Skeletal muscle tissue (tissue), 4 donors: ENCODE results near the gene ITGA7. TPM values are rescaled to one million over a fixed set of nuclear protein-coding genes. Genes with fewer than 3 reads are reported as not detected.
A peak's percentile ranks its signal among the peaks of the same experiment; 100 is the strongest.

Source experiments
- H3K27ac ChIP-seq: one replicate; pipeline ENCODE4 v1.7.0; 2013; ENCODE audit warnings: mild to moderate bottlenecking, low read depth, low read length, inconsistent platforms
- H3K27me3 ChIP-seq, 3 donors: one replicate each; pipeline ENCODE4 v1.7.0; 2013; ENCODE audit warnings: low read length in 3 of 3; ENCODE audit not compliant: control insufficient read depth in 3 of 3, insufficient read depth in 3 of 3
- H3K36me3 ChIP-seq, 3 donors: one replicate each; pipeline ENCODE4 v1.7.0; 2013; ENCODE audit warnings: low read length in 3 of 3; ENCODE audit not compliant: control insufficient read depth in 3 of 3, insufficient read depth in 3 of 3
- H3K4me1 ChIP-seq, 3 donors: one replicate each; pipeline ENCODE4 v1.7.0; 2013; ENCODE audit warnings: low read length in 3 of 3, mild to moderate bottlenecking in 3 of 3; ENCODE audit not compliant: control insufficient read depth in 3 of 3, insufficient read depth in 3 of 3
- H3K4me3 ChIP-seq, 3 donors: one replicate each; pipeline ENCODE4 v1.7.0; 2013; ENCODE audit warnings: low read length in 3 of 3
- H3K9ac ChIP-seq, 3 donors: one replicate each; pipeline ENCODE4 v1.7.0; 2013; ENCODE audit warnings: low read length in 3 of 3, mild to moderate bottlenecking in 3 of 3, moderate library complexity in 2 of 3, low read depth in 1 of 3
- H3K9me3 ChIP-seq, 3 donors: one replicate each; pipeline ENCODE4 v1.7.0; 2013; ENCODE audit warnings: low read length in 3 of 3; ENCODE audit not compliant: control insufficient read depth in 3 of 3
- total RNA-seq: library from RNA; depleted of rRNA; stranded (reverse); fragments of >200 nt; gene quantifications from one replicate; pipeline ENCODE4 v1.2.3, GENCODE V29; 2014
- donor health status: Osteomylitis.

ITGA7 gene
- total RNA-seq, 1 donor from 2014 or later, result 123 TPM

- Histone ChIP-seq H3K9ac (peak overlapping the region; percentile 73 to 86 (median 85)), H3K4me3 (peak overlapping the region; percentile 76 to 97 (median 88)), H3K36me3 (peaks cover 0 to 2% (median 0%) of the 10 kb centered on the region in 3 donors), H3K27me3 (no peaks in the 10 kb centered on the region), H3K9me3 (no peaks in the 10 kb centered on the region), H3K4me1 (peaks cover 46 to 64% (median 50%) of the 10 kb centered on the region in 3 donors), H3K27ac (peak overlapping the region; percentile 88)
Observed at GRCh38 chr12:55711786-55712553, 4.3 kb upstream of the ITGA7 start.

GRCh38 chr12:55708695-55709233 lies 1.1 kb upstream of the ITGA7 start:
- Histone ChIP-seq H3K36me3 (peaks cover 0 to 1% (median 0%) of the 10 kb centered on the region in 3 donors), H3K27ac (peak overlapping the region; percentile 88), H3K9me3 (no peaks in the 10 kb centered on the region), H3K27me3 (no peaks in the 10 kb centered on the region), H3K4me3 (peak overlapping the region; percentile 88 to 97 (median 90)), H3K9ac (peak overlapping the region; percentile 37 to 85 (median 79)), H3K4me1 (peaks cover 49 to 65% (median 50%) of the 10 kb centered on the region in 3 donors)

GRCh38 chr12:55707219-55707671 lies 459 bp downstream of the ITGA7 start:
- Histone ChIP-seq H3K4me3 (peak overlapping the region; percentile 73 to 97 (median 90)), H3K9ac (peak overlapping the region; percentile 91 to 97 (median 94)), H3K9me3 (no peaks in the 10 kb centered on the region), H3K36me3 (peaks cover 0 to 2% (median 0%) of the 10 kb centered on the region in 3 donors), H3K27me3 (no peaks in the 10 kb centered on the region), H3K4me1 (peaks cover 48 to 65% (median 49%) of the 10 kb centered on the region in 3 donors), H3K27ac (peak overlapping the region; percentile 89)

- H3K4me3 ChIP-seq, result peak overlapping the region; percentile 73 to 97 (median 90)
- H3K27me3 ChIP-seq, result no peaks in the 10 kb centered on the region
- H3K9ac ChIP-seq, result peak overlapping the region; percentile 91 to 97 (median 94)
- H3K36me3 ChIP-seq, result peaks cover 0 to 2% (median 0%) of the 10 kb centered on the region in 3 donors
- peaks cover 47 to 63% (median 47%) of the 10 kb centered on the region in 3 donors for H3K4me1 ChIP-seq
- H3K27ac ChIP-seq, result peak overlapping the region; percentile 89
- no peaks in the 10 kb centered on the region for H3K9me3 ChIP-seq
Observed at GRCh38 chr12:55706568-55707218, 1.0 kb downstream of the ITGA7 start.

- peak overlapping the region; percentile 89 for H3K27ac ChIP-seq
- peaks cover 52 to 70% (median 55%) of the 10 kb centered on the region in 3 donors for H3K4me1 ChIP-seq
- peak overlapping the region; percentile 91 to 97 (median 94) for H3K9ac ChIP-seq
- H3K9me3 ChIP-seq, result no peaks in the 10 kb centered on the region
- H3K36me3 ChIP-seq, result peaks cover 0 to 3% (median 2%) of the 10 kb centered on the region in 3 donors
- no peaks in the 10 kb centered on the region for H3K27me3 ChIP-seq
- H3K4me3 ChIP-seq, result peak overlapping the region; percentile 73 to 97 (median 90)
Observed at GRCh38 chr12:55705782-55706402, 1.8 kb downstream of the ITGA7 start.

GRCh38 chr12:55704824-55705718 lies 2.6 kb downstream of the ITGA7 start:
- peak overlapping the region; percentile 91 to 97 (median 94) for H3K9ac ChIP-seq
- H3K27ac ChIP-seq, result peak overlapping the region; percentile 89
- peak overlapping the region; percentile 73 to 97 (median 90) for H3K4me3 ChIP-seq
- no peaks in the 10 kb centered on the region for H3K27me3 ChIP-seq
- peaks cover 4 to 9% (median 6%) of the 10 kb centered on the region in 3 donors for H3K36me3 ChIP-seq
- H3K4me1 ChIP-seq, result peaks cover 60 to 78% (median 63%) of the 10 kb centered on the region in 3 donors
- no peaks in the 10 kb centered on the region for H3K9me3 ChIP-seq

- Histone ChIP-seq H3K9me3 (no peaks in the 10 kb centered on the region), H3K27me3 (no peaks in the 10 kb centered on the region), H3K4me1 (peaks cover 63 to 83% (median 64%) of the 10 kb centered on the region in 3 donors), H3K9ac (peak overlapping the region; percentile 91 to 97 (median 94)), H3K36me3 (peaks cover 7 to 17% (median 15%) of the 10 kb centered on the region in 3 donors), H3K4me3 (peak overlapping the region; percentile 73 to 97 (median 90)), H3K27ac (peak overlapping the region; percentile 89)
Observed at GRCh38 chr12:55703901-55704761, 3.6 kb downstream of the ITGA7 start.

GRCh38 chr12:55703288-55703687 lies 4.4 kb downstream of the ITGA7 start:
- Histone ChIP-seq H3K4me3 (peak overlapping the region; percentile 73 to 97 (median 90)), H3K27me3 (no peaks in the 10 kb centered on the region), H3K27ac (peak overlapping the region; percentile 89), H3K9ac (peak overlapping the region; percentile 91 to 97 (median 94)), H3K4me1 (peaks cover 58 to 76% (median 58%) of the 10 kb centered on the region in 3 donors), H3K36me3 (peaks cover 14 to 23% (median 23%) of the 10 kb centered on the region in 3 donors), H3K9me3 (no peaks in the 10 kb centered on the region)
